NCI-H128 (cell line): Measurements from ENCODE around the gene NPHP4.

Experiments
- DNase-seq: peaks from one replicate; lab custom pipeline; 2025; ENCODE audit not compliant: unreplicated experiment; lab: John Stamatoyannopoulos, UW

Gene NPHP4

GRCh38 chr1:6004412-6005123 is 12.3 kb upstream of the NPHP4 start:
- DNase-seq, result no peak

GRCh38 chr1:6003568-6004411 is 11.6 kb upstream of the NPHP4 start:
- peak; percentile 52 for DNase-seq

- no peak for DNase-seq
Observed at GRCh38 chr1:6002714-6003501, 10.7 kb upstream of the NPHP4 start.

- DNase-seq, result peak; percentile 39
Observed at GRCh38 chr1:6001992-6002576, 9.9 kb upstream of the NPHP4 start.

GRCh38 chr1:6000444-6001288 is 8.4 kb upstream of the NPHP4 start:
- DNase-seq, result no peak

- DNase-seq, result no peak
Observed at GRCh38 chr1:5999711-6000443, 7.7 kb upstream of the NPHP4 start.

- no peak for DNase-seq
Observed at GRCh38 chr1:5998906-5999301, 6.7 kb upstream of the NPHP4 start.

GRCh38 chr1:5998051-5998905 is 6.1 kb upstream of the NPHP4 start:
- no peak for DNase-seq

- no peak for DNase-seq
Observed at GRCh38 chr1:5997316-5997715, 5.1 kb upstream of the NPHP4 start.

- no peak for DNase-seq
Observed at GRCh38 chr1:5996641-5997270, 4.5 kb upstream of the NPHP4 start.

GRCh38 chr1:5995871-5996630 is 3.8 kb upstream of the NPHP4 start:
- DNase-seq, result no peak

GRCh38 chr1:5994713-5995621 is 2.7 kb upstream of the NPHP4 start:
- DNase-seq, result no peak

- DNase-seq, result no peak
Observed at GRCh38 chr1:5993556-5994491, 1.6 kb upstream of the NPHP4 start.

- DNase-seq, result no peak
Observed at GRCh38 chr1:5992814-5993555, 760 bp upstream of the NPHP4 start.
